Adrenal gland (tissue), 12 donors: Measurements from ENCODE around the gene EHMT1. TPM values are rescaled to one million over a fixed set of nuclear protein-coding genes. Genes with fewer than 3 reads are reported as not detected.

Experiments
- DNase-seq, 7 donors: peaks; one replicate each; pipeline ENCODE4 v3.0.0-alpha.2; 2019 to 2020
- H3K27ac ChIP-seq, 5 donors: fragments of 200-600 bp; sonication (generic) in 4 of 5; 1 replicate in 3 of 5; 2 replicates in 2 of 5; pipeline versions ENCODE4 v1.5.1 to v1.8.0; 2016 to 2020; ENCODE audit warnings: mild to moderate bottlenecking in 1 of 5
- H3K27me3 ChIP-seq: fragments of 200-600 bp; 2 replicates; pipeline ENCODE4 v1.8.0; 2021
- H3K36me3 ChIP-seq, 2 donors: fragments of 200-600 bp; replicated peaks in 1 of 2; 1 replicate in 1 of 2; 2 replicates in 1 of 2; pipeline versions ENCODE4 v1.5.1 to v1.8.0; 2018 to 2022
- H3K4me1 ChIP-seq, 2 donors: fragments of 200-600 bp; replicated peaks in 1 of 2; 1 replicate in 1 of 2; 2 replicates in 1 of 2; pipeline versions ENCODE4 v1.5.1 to v1.8.0; 2018 to 2021
- H3K4me3 ChIP-seq, 4 donors: fragments of 200-600 bp; sonication (generic) in 3 of 4; one replicate each; pipeline ENCODE4 v1.5.1; 2016 to 2018
- H3K9me3 ChIP-seq, 3 donors: fragments of 200-600 bp; sonication (generic) in 1 of 3; replicated peaks in 1 of 3; 1 replicate in 2 of 3; 2 replicates in 1 of 3; pipeline versions ENCODE4 v1.5.1 to v1.8.0; 2016 to 2021
- POLR2A ChIP-seq, 2 donors: fragments of 450-650 bp; IDR thresholded peaks; one replicate each; pipeline ENCODE4 v1.6.1; 2017; ENCODE audit warnings: antibody characterized with exemption in 2 of 2, mild to moderate bottlenecking in 2 of 2, moderate library complexity in 1 of 2
- WGBS, 4 donors: extraction: QIAGEN DNeasy Blood & Tissue Kit in 2 of 4; methylation state at CpG; one replicate each; pipeline versions ENCODE4 v1.1.5 to v1.1.7; 2013 to 2017; 5-methylcytosine and 5-hydroxymethylcytosine counted together
- intact Hi-C, 2 donors: fragments of 100-400 bp; cut with DNase I; formaldehyde crosslinking; loops; one replicate each; pipeline versions ENCODE4 v1.14.1 to v1.15.0; 2022 to 2023
- polyA plus RNA-seq, 3 donors: library from polyadenylated mRNA; stranded (reverse); fragments of 200-250 nt in 2 of 3; fragments of 350-450 nt in 1 of 3; fragmentation: Illumina TruSeq in 1 of 3; extraction: RNeasy Lipid Tissue Mini Kit (QIAGEN cat#74804) in 1 of 3; gene quantifications; one replicate each; pipeline ENCODE4 v1.2.3, GENCODE V29; 2013 to 2014
- total RNA-seq, 9 donors: library from RNA; depleted of rRNA in 4 of 9; stranded (reverse); fragments of >200 nt in 4 of 9; fragments of 120-200 nt in 1 of 9; fragmentation: NEBNext Ultra II Directional in 1 of 9; extraction: Animal tissue kit (Norgen Biotek cat#: 25700) in 1 of 9; gene quantifications; one replicate each; pipeline versions ENCODE4 v1.1.0 to v1.2.4, GENCODE V29; 2013 to 2023
- TF ChIP-seq, protein P1 (sequence below), 6 experiments: fragments of 450-650 bp in 4 of 6; fragments of 200-600 bp in 2 of 6; sonication (generic) in 1 of 6; IDR thresholded peaks; 1 replicate in 5 of 6; 2 replicates in 1 of 6; pipeline versions ENCODE4 v1.5.1 to v1.8.0; 2016 to 2021; ENCODE audit warnings: antibody characterized with exemption in 6 of 6, mild to moderate bottlenecking in 2 of 6, moderate library complexity in 1 of 6
- donor health status: healthy with polysubstance abuse.
- donor health status: Bipolar disorder and iron deficiency.
- donor health status: DM: yes; HTN: yes; CAD: no.
- donor health status: DM: no; HTN: no; CAD: no.
- donor health status: DM: no; HTN: no; CAD: no.
- donor health status: DM: yes; HTN: yes; CAD: no.

The EHMT1 gene
- total and polyA plus RNA-seq, 12 donors, result 42.0 to 171 (median 71.0) TPM

DNA sequence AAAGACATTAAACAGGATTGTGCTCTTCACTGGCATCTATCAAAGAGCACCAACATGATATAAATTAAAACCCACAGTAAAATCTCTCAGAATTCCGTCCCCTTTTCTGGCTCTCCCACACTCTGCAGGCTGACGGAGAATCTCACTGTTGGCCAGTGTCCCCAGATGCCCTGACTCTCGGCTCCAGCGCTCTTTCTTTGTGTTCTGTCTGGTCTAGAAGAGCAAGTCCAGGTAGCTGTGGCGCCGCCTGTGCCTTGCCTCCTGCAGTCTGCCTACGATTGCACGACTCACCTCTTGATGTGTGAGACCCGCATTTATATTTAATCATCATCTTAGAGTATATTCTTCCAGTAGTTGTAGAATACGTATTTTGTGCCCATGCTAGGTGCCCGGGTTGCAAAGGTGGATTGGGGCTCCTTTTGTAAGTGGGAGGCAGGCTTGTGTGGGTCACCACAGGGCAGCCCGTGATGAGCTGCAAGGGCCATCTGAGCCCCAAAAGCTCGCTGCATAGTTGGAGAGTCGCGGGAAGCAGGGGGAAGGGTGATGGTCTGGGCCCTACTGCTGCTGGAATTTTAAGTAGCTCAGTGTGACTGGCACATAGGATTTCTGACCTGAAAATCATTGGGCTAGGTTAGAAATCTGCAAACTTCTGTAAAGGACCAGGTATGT is 55.6 kb downstream of the EHMT1 start:
- WGBS, 4 donors, result 56 to 72% (median 62%) methylated on average over 13 to 15 of the region's 15 CpGs
- Histone ChIP-seq H3K27ac (peak overlapping the region in 3 of 5 donors; percentile 28 to 67 (median 59)), H3K36me3 (no peaks in the 10 kb centered on the region), H3K4me1 (peaks cover 33 to 53% of the 10 kb centered on the region in 2 donors), H3K27me3 (no peaks in the 10 kb centered on the region), H3K4me3 (no peak overlapping the region), H3K9me3 (no peaks in the 10 kb centered on the region)
- TF ChIP-seq, protein P1, sequence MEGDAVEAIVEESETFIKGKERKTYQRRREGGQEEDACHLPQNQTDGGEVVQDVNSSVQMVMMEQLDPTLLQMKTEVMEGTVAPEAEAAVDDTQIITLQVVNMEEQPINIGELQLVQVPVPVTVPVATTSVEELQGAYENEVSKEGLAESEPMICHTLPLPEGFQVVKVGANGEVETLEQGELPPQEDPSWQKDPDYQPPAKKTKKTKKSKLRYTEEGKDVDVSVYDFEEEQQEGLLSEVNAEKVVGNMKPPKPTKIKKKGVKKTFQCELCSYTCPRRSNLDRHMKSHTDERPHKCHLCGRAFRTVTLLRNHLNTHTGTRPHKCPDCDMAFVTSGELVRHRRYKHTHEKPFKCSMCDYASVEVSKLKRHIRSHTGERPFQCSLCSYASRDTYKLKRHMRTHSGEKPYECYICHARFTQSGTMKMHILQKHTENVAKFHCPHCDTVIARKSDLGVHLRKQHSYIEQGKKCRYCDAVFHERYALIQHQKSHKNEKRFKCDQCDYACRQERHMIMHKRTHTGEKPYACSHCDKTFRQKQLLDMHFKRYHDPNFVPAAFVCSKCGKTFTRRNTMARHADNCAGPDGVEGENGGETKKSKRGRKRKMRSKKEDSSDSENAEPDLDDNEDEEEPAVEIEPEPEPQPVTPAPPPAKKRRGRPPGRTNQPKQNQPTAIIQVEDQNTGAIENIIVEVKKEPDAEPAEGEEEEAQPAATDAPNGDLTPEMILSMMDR (IDR thresholded peaks at IDR 0.05), result no peak
- TF ChIP-seq POLR2A (IDR thresholded peaks at IDR 0.05), result no peak
- peak in 2 of 7 donors; percentile 42 to 77 for DNase-seq
- intact Hi-C loops, result loop anchor here in 1 of 2 donors (10.0 kb wide), 1 partner anchor 90 kb away; no protein-coding TSS in a partner anchor

- Histone ChIP-seq H3K27ac (no peak overlapping the region), H3K4me1 (peaks cover 33 to 57% of the 10 kb centered on the region in 2 donors), H3K4me3 (no peak overlapping the region), H3K27me3 (no peaks in the 10 kb centered on the region), H3K36me3 (no peaks in the 10 kb centered on the region), H3K9me3 (no peaks in the 10 kb centered on the region)
- DNase-seq, result peak in 1 of 7 donors; percentile 49
- intact Hi-C loops, result loop anchor here in 1 of 2 donors (10.0 kb wide), 1 partner anchor 90 kb away; no protein-coding TSS in a partner anchor
- WGBS, 4 donors, result 86 to 94% (median 90%) methylated on average over 5 of the region's 5 CpGs
- TF ChIP-seq, protein P1 (IDR thresholded peaks at IDR 0.05), result no peak
- TF ChIP-seq POLR2A (IDR thresholded peaks at IDR 0.05), result no peak
Observed at GRCh38 chr9:137674976-137675320, 56.1 kb downstream of the EHMT1 start.

DNA sequence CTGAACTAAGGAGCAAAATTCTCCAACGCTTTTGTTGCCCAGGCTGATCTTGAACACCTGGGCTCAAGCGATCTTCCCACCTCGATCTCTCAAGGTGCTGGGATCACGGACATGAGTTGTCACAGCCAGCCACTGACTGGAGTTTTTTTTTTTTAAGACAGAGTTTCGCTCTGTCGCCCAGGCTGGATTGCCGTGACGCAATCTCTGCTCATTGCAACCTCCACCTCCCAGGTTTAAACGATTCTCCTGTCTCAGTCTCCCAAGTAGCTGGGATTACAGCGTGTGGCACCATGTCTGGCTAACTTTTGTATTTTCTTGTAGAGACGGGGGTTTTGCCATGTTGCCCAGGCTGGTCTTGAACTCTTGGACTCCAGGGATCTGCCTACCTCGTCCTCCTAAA is 58.2 kb downstream of the EHMT1 start:
- DNase-seq, result no peak
- no peak overlapping the region for H3K4me3 ChIP-seq
- no peaks in the 10 kb centered on the region for H3K27me3 ChIP-seq
- WGBS, 4 donors, result 91 to 97% (median 95%) methylated on average over 12 of the region's 12 CpGs
- H3K4me1 ChIP-seq, result peaks cover 15 to 49% of the 10 kb centered on the region in 2 donors
- no peaks in the 10 kb centered on the region for H3K36me3 ChIP-seq
- intact Hi-C loops, result loop anchor here in 1 of 2 donors (10.0 kb wide), 1 partner anchor 88 kb away; no protein-coding TSS in a partner anchor
- no peak for TF ChIP-seq POLR2A (IDR thresholded peaks at IDR 0.05)
- TF ChIP-seq, protein P1 (IDR thresholded peaks at IDR 0.05), result no peak
- H3K9me3 ChIP-seq, result no peaks in the 10 kb centered on the region
- no peak overlapping the region for H3K27ac ChIP-seq

- Histone ChIP-seq H3K36me3 (no peaks in the 10 kb centered on the region), H3K4me3 (no peak overlapping the region), H3K4me1 (peaks cover 12 to 43% of the 10 kb centered on the region in 2 donors), H3K9me3 (no peaks in the 10 kb centered on the region), H3K27ac (no peak overlapping the region), H3K27me3 (no peaks in the 10 kb centered on the region)
- intact Hi-C loops, result loop anchor here in 1 of 2 donors (10.0 kb wide), 1 partner anchor 87 kb away; no protein-coding TSS in a partner anchor
- DNase-seq, result peak in 1 of 7 donors; percentile 46
- WGBS, 4 donors, result 87 to 94% (median 89%) methylated on average over 12 of the region's 12 CpGs
- TF ChIP-seq POLR2A (IDR thresholded peaks at IDR 0.05), result no peak
Observed at GRCh38 chr9:137678202-137678601, 59.4 kb downstream of the EHMT1 start.
